ENCODE results near the gene DARS1. TPM values are rescaled to one million over a fixed set of nuclear protein-coding genes. Genes with fewer than 3 reads are reported as not detected.

DARS1 gene
- total RNA-seq, 4 donors from 2014 or later, result 27.1 to 127 (median 62.1) TPM

GRCh38 chr2:135991861-135992260 lies 6.4 kb upstream of the DARS1 start:
- no peaks in the 10 kb centered on the region for H3K36me3 ChIP-seq
- TF ChIP-seq, protein P1, sequence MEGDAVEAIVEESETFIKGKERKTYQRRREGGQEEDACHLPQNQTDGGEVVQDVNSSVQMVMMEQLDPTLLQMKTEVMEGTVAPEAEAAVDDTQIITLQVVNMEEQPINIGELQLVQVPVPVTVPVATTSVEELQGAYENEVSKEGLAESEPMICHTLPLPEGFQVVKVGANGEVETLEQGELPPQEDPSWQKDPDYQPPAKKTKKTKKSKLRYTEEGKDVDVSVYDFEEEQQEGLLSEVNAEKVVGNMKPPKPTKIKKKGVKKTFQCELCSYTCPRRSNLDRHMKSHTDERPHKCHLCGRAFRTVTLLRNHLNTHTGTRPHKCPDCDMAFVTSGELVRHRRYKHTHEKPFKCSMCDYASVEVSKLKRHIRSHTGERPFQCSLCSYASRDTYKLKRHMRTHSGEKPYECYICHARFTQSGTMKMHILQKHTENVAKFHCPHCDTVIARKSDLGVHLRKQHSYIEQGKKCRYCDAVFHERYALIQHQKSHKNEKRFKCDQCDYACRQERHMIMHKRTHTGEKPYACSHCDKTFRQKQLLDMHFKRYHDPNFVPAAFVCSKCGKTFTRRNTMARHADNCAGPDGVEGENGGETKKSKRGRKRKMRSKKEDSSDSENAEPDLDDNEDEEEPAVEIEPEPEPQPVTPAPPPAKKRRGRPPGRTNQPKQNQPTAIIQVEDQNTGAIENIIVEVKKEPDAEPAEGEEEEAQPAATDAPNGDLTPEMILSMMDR (IDR thresholded peaks at IDR 0.05), result no peak
- TF ChIP-seq POLR2A (IDR thresholded peaks at IDR 0.05), result no peak
- no peak overlapping the region for H3K4me3 ChIP-seq
- H3K27ac ChIP-seq, result no peak overlapping the region
- no peaks in the 10 kb centered on the region for H3K27me3 ChIP-seq
- no peak for DNase-seq
- no peaks in the 10 kb centered on the region for H3K9me3 ChIP-seq
- no peaks in the 10 kb centered on the region for H3K4me1 ChIP-seq
- intact Hi-C loops (cut with DNase I; ENCODE audit: low total_unique reads), result no loop called here

GRCh38 chr2:135987441-135987840 lies 2.0 kb upstream of the DARS1 start:
- intact Hi-C loops (cut with DNase I; ENCODE audit: low total_unique reads), result no loop called here
- Histone ChIP-seq H3K4me3 (no peak overlapping the region), H3K27me3 (no peaks in the 10 kb centered on the region), H3K36me3 (no peaks in the 10 kb centered on the region), H3K9me3 (no peaks in the 10 kb centered on the region), H3K4me1 (no peaks in the 10 kb centered on the region), H3K27ac (no peak overlapping the region)
- DNase-seq, result no peak
- no peak for TF ChIP-seq POLR2A (IDR thresholded peaks at IDR 0.05)
- TF ChIP-seq, protein P1 (IDR thresholded peaks at IDR 0.05), result no peak

DNA sequence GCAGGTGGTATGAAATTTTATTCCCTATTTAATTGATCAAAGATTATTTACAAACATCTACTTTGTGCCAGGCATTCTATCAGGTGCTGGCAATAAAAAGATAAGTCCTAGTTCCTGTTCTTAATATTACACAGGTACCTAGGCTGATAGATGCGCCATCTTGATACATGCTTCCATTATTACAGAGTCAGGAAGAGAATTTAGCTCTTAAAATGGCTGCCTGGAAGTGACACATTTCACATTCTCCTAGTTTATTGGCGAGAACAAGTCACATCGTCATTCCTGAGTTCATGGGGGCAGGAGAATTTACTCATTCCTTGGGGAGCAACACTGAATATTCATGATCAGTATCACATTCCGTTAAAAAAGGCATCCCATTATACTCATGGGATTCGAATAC lies 1.1 kb upstream of the DARS1 start:
- Histone ChIP-seq H3K4me3 (no peak overlapping the region), H3K36me3 (no peaks in the 10 kb centered on the region), H3K27ac (no peak overlapping the region), H3K4me1 (no peaks in the 10 kb centered on the region), H3K27me3 (no peaks in the 10 kb centered on the region), H3K9me3 (no peaks in the 10 kb centered on the region)
- DNase-seq, result no peak
- TF ChIP-seq POLR2A (IDR thresholded peaks at IDR 0.05), result no peak
- TF ChIP-seq, protein P1 (IDR thresholded peaks at IDR 0.05), result no peak
- intact Hi-C loops (cut with DNase I; ENCODE audit: low total_unique reads), result no loop called here

GRCh38 chr2:135985826-135986393 lies 484 bp upstream of the DARS1 start:
- Histone ChIP-seq H3K4me3 (peak overlapping the region; percentile 86 to 98), H3K27ac (peak overlapping the region; percentile 85 to 87), H3K9me3 (no peaks in the 10 kb centered on the region), H3K4me1 (no peaks in the 10 kb centered on the region), H3K27me3 (no peaks in the 10 kb centered on the region), H3K36me3 (no peaks in the 10 kb centered on the region)
- no peak for DNase-seq
- intact Hi-C loops (cut with DNase I; ENCODE audit: low total_unique reads), result no loop called here
- TF ChIP-seq, protein P1 (IDR thresholded peaks at IDR 0.05), result no peak
- TF ChIP-seq POLR2A (IDR thresholded peaks at IDR 0.05), result no peak

- DNase-seq, result no peak
- intact Hi-C loops (cut with DNase I; ENCODE audit: low total_unique reads), result no loop called here
- peak overlapping the region; percentile 86 to 98 for H3K4me3 ChIP-seq
- no peaks in the 10 kb centered on the region for H3K4me1 ChIP-seq
- TF ChIP-seq POLR2A (IDR thresholded peaks at IDR 0.05), result no peak
- TF ChIP-seq, protein P1 (IDR thresholded peaks at IDR 0.05), result no peak
- H3K36me3 ChIP-seq, result no peaks in the 10 kb centered on the region
- H3K9me3 ChIP-seq, result no peaks in the 10 kb centered on the region
- H3K27ac ChIP-seq, result peak overlapping the region; percentile 85 to 87
- H3K27me3 ChIP-seq, result no peaks in the 10 kb centered on the region
Observed at GRCh38 chr2:135984199-135985017, 1.0 kb downstream of the DARS1 start.
